ENCODE results near the gene RRP15. TPM values are rescaled to one million over a fixed set of nuclear protein-coding genes. Genes with fewer than 3 reads are reported as not detected.

The RRP15 gene
- total RNA-seq, 1 experiment from 2014 or later = 32.1 TPM

DNA sequence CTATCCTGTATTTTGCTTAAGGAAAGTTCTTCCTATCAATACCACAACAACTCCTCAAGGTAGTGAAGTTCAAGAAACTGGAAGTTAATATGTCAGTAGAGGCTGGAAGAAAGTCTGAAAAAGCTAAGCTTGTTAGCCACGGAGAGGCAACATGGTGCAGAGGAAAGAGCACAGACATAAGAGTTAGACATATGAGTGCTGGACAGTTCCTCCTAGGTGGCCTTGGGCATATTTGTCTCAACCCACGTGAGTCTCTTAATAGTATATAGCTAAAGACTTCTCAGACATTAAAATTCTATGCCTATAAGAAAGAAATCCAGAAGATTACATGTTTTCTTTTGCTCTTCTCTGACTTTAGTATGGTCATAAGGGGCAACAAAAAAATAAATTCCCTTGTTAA, 22.8 kb upstream of the RRP15 start:
- H3K9me3 ChIP-seq (ENCODE audit: control insufficient read depth, insufficient read depth, low read depth, low read length) = 0 out of 2 replicates have a peak, but pooled peaks cover 5% of the 10 kb centered on the region
- in situ Hi-C loops (cut with HindIII; ENCODE audit: low pct_unique_long_range_greater_than_20kb, low sequenced_read_pairs) (no loop called here), intact Hi-C loops (cut with micrococcal nuclease; ENCODE audit: unreplicated experiment) (no loop called here)
- no peaks in the 10 kb centered on the region for H3K27me3 ChIP-seq (ENCODE audit: control insufficient read depth, insufficient read depth, low read length)
- H3K27ac ChIP-seq (ENCODE audit: low read length) = no peak overlapping the region
- H3K4me1 ChIP-seq (ENCODE audit: control insufficient read depth, insufficient read depth, low read length) = no peaks in the 10 kb centered on the region
- no peak for ATAC-seq
- no TSS peak for BruUV-seq (replicated peaks)
- H3K36me3 ChIP-seq (ENCODE audit: control insufficient read depth, insufficient read depth, low read length) = no peaks in the 10 kb centered on the region
- TF ChIP-seq POLR2AphosphoS5 (IDR thresholded peaks at IDR 0.05; ENCODE audit: low read depth, low read length) = no peak
- TF ChIP-seq TCF7L2 (IDR thresholded peaks at IDR 0.05; ENCODE audit: low read depth, low read length) = no peak
- TF ChIP-seq, protein P1, sequence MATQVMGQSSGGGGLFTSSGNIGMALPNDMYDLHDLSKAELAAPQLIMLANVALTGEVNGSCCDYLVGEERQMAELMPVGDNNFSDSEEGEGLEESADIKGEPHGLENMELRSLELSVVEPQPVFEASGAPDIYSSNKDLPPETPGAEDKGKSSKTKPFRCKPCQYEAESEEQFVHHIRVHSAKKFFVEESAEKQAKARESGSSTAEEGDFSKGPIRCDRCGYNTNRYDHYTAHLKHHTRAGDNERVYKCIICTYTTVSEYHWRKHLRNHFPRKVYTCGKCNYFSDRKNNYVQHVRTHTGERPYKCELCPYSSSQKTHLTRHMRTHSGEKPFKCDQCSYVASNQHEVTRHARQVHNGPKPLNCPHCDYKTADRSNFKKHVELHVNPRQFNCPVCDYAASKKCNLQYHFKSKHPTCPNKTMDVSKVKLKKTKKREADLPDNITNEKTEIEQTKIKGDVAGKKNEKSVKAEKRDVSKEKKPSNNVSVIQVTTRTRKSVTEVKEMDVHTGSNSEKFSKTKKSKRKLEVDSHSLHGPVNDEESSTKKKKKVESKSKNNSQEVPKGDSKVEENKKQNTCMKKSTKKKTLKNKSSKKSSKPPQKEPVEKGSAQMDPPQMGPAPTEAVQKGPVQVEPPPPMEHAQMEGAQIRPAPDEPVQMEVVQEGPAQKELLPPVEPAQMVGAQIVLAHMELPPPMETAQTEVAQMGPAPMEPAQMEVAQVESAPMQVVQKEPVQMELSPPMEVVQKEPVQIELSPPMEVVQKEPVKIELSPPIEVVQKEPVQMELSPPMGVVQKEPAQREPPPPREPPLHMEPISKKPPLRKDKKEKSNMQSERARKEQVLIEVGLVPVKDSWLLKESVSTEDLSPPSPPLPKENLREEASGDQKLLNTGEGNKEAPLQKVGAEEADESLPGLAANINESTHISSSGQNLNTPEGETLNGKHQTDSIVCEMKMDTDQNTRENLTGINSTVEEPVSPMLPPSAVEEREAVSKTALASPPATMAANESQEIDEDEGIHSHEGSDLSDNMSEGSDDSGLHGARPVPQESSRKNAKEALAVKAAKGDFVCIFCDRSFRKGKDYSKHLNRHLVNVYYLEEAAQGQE (IDR thresholded peaks at IDR 0.05; ENCODE audit: insufficient read depth in 1 of 2, low read depth in 2 of 2, low read length in 1 of 2) = peak; percentile 52 to 63; a peak in 3 of 4 replicates
- no peak for TF ChIP-seq SIN3A (IDR thresholded peaks at IDR 0.05; ENCODE audit: borderline replicate concordance, insufficient read depth, low read depth, low read length)
- TF ChIP-seq, protein P2, sequence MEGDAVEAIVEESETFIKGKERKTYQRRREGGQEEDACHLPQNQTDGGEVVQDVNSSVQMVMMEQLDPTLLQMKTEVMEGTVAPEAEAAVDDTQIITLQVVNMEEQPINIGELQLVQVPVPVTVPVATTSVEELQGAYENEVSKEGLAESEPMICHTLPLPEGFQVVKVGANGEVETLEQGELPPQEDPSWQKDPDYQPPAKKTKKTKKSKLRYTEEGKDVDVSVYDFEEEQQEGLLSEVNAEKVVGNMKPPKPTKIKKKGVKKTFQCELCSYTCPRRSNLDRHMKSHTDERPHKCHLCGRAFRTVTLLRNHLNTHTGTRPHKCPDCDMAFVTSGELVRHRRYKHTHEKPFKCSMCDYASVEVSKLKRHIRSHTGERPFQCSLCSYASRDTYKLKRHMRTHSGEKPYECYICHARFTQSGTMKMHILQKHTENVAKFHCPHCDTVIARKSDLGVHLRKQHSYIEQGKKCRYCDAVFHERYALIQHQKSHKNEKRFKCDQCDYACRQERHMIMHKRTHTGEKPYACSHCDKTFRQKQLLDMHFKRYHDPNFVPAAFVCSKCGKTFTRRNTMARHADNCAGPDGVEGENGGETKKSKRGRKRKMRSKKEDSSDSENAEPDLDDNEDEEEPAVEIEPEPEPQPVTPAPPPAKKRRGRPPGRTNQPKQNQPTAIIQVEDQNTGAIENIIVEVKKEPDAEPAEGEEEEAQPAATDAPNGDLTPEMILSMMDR (IDR thresholded peaks at IDR 0.05) = no peak
- ChIA-PET POLR2A (no interaction called here), CTCF (no interaction called here)
- no peak for DNase-seq (ENCODE audit: low read depth, low spot score)
- H3K4me3 ChIP-seq (ENCODE audit: low read depth in 2 of 2, low read length in 2 of 2) = no peak overlapping the region

DNA sequence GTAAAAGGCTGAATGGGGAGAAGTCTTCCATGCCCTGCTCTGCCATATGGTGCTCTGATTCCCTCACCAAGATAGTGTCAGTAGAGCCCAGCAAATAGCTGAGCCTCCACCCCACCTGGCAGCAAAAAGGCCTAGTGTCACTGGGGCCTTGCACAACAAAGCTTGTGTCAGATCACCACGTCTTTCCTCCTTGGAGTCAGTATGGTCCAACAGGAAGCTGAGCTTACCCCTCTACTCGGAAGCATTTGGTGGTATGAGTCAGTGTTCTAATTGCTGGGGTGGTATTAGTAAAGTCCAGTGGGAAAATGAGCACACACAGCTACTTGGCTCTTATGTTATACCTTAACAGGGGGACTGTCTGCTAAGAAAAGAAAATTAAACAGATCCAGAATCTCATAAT, 18.7 kb upstream of the RRP15 start:
- no peak for ATAC-seq
- no TSS peak for BruUV-seq (replicated peaks)
- CTCF ChIA-PET = no interaction called here

More for the DNA sequence above, 18.7 kb upstream of the RRP15 start:
- Histone ChIP-seq H3K4me1 (ENCODE audit: control insufficient read depth, insufficient read depth, low read length) (no peaks in the 10 kb centered on the region), H3K27ac (ENCODE audit: low read length) (no peak overlapping the region), H3K36me3 (ENCODE audit: control insufficient read depth, insufficient read depth, low read length) (no peaks in the 10 kb centered on the region), H3K27me3 (ENCODE audit: control insufficient read depth, insufficient read depth, low read length) (peaks cover 2% of the 10 kb centered on the region; the same call in 1 of the 2 replicates), H3K4me3 (ENCODE audit: low read depth in 2 of 2, low read length in 2 of 2) (no peak overlapping the region), H3K9me3 (ENCODE audit: control insufficient read depth, insufficient read depth, low read depth, low read length) (no peaks in the 10 kb centered on the region)
- TF ChIP-seq, protein P2 (IDR thresholded peaks at IDR 0.05) = no peak
- TF ChIP-seq SIN3A (IDR thresholded peaks at IDR 0.05; ENCODE audit: borderline replicate concordance, insufficient read depth, low read depth, low read length) (no peak), TCF7L2 (IDR thresholded peaks at IDR 0.05; ENCODE audit: low read depth, low read length) (no peak), POLR2AphosphoS5 (IDR thresholded peaks at IDR 0.05; ENCODE audit: low read depth, low read length) (no peak)
- TF ChIP-seq, protein P1 (IDR thresholded peaks at IDR 0.05; ENCODE audit: insufficient read depth in 1 of 2, low read depth in 2 of 2, low read length in 1 of 2) = no peak
- no peak for DNase-seq (ENCODE audit: low read depth, low spot score)
- POLR2A ChIA-PET = no interaction called here
- in situ Hi-C loops (cut with HindIII; ENCODE audit: low pct_unique_long_range_greater_than_20kb, low sequenced_read_pairs) (no loop called here), intact Hi-C loops (cut with micrococcal nuclease; ENCODE audit: unreplicated experiment) (no loop called here)

Measured in Panc1 (cell line).